Fibroblast of peridontal ligament (primary cell): ENCODE measurements around the gene ERG28.
"Not testable (repeated sequence)": the region's sequence is repeated elsewhere in the genome, so short reads cannot be mapped to it uniquely, and the experiment has no call there.

Experiments used
- DNase-seq: peaks from one replicate; pipeline ENCODE4 v3.0.0-alpha.2; 2010; ENCODE audit errors: extremely low read depth

The ERG28 gene

GRCh38 chr14:75660630-75661498 is at the start of gene ERG28, which contains the start of gene TTLL5:
Gene ERG28 (minus strand): TSS chr14:75660876. CDS start chr14:75657502, 3,374 bp downstream.
Gene TTLL5 (plus strand): TSS chr14:75661246. CDS start chr14:75663150, 1,904 bp downstream.
- DNase-seq = peak; percentile 98

- peak; percentile 92 for DNase-seq
Observed at GRCh38 chr14:75709207-75709812, 48.6 kb upstream of the ERG28 start.

- DNase-seq = no peak
Observed at GRCh38 chr14:75705014-75705413, 44.3 kb upstream of the ERG28 start.

GRCh38 chr14:75703467-75703866 is 42.8 kb upstream of the ERG28 start:
- DNase-seq = no peak

GRCh38 chr14:75702616-75703261 is 42.1 kb upstream of the ERG28 start:
- DNase-seq = peak; percentile 56

GRCh38 chr14:75702122-75702521 is 41.4 kb upstream of the ERG28 start:
- DNase-seq = peak; percentile 25

- no peak for DNase-seq
Observed at GRCh38 chr14:75700295-75700694, 39.6 kb upstream of the ERG28 start.

- DNase-seq = no peak
Observed at GRCh38 chr14:75699331-75699730, 38.7 kb upstream of the ERG28 start.

- no peak for DNase-seq
Observed at GRCh38 chr14:75697918-75698317, 37.2 kb upstream of the ERG28 start.

- no peak for DNase-seq
Observed at GRCh38 chr14:75697386-75697785, 36.7 kb upstream of the ERG28 start.

- not testable (repeated sequence) for DNase-seq
Observed at GRCh38 chr14:75695025-75695424, 34.3 kb upstream of the ERG28 start.

- DNase-seq = no peak
Observed at GRCh38 chr14:75690010-75690409, 29.3 kb upstream of the ERG28 start.

- peak; percentile 52 for DNase-seq
Observed at GRCh38 chr14:75689012-75689411, 28.3 kb upstream of the ERG28 start.

- DNase-seq = no peak
Observed at GRCh38 chr14:75685910-75686309, 25.2 kb upstream of the ERG28 start.

- DNase-seq = no peak
Observed at GRCh38 chr14:75675265-75675960, 14.7 kb upstream of the ERG28 start.

- no peak for DNase-seq
Observed at GRCh38 chr14:75673345-75674035, 12.8 kb upstream of the ERG28 start.

GRCh38 chr14:75672605-75673192 is 12.0 kb upstream of the ERG28 start:
- no peak for DNase-seq

GRCh38 chr14:75667099-75667765 is 6.6 kb upstream of the ERG28 start:
- DNase-seq = no peak

- no peak for DNase-seq
Observed at GRCh38 chr14:75662966-75663365, 2.3 kb upstream of the ERG28 start.

- DNase-seq = no peak
Observed at GRCh38 chr14:75661499-75661814, 781 bp upstream of the ERG28 start.

GRCh38 chr14:75660238-75660629 is 442 bp downstream of the ERG28 start:
- DNase-seq = no peak
